Neural progenitor cell (in vitro differentiated cells): ENCODE measurements around the gene CNTRL. TPM values are rescaled to one million over a fixed set of nuclear protein-coding genes. Genes with fewer than 3 reads are reported as not detected.
"Not testable (repeated sequence)": the region's sequence is repeated elsewhere in the genome, so short reads cannot be mapped to it uniquely, and the experiment has no call there.

Source experiments
- DNase-seq: peaks from one replicate; pipeline ENCODE4 v3.0.0-alpha.2; 2016; ENCODE audit warnings: low spot score
- H2AFZ ChIP-seq: fragments of 200-600 bp; sonication (generic); replicated peaks from 2 replicates; pipeline ENCODE4 v1.6.1; 2016; ENCODE audit warnings: antibody characterized with exemption
- H3F3A ChIP-seq: fragments of 200-600 bp; sonication (generic); 2 replicates; pipeline ENCODE4 v1.6.1; 2016; ENCODE audit warnings: antibody characterized with exemption, low read depth
- H3K27ac ChIP-seq: fragments of 200-600 bp; sonication (generic); 2 replicates; pipeline ENCODE4 v1.5.1; 2016; ENCODE audit warnings: mild to moderate bottlenecking
- H3K27me3 ChIP-seq: fragments of 200-600 bp; sonication (generic); 2 replicates; pipeline ENCODE4 v1.6.1; 2016; ENCODE audit warnings: mild to moderate bottlenecking, moderate library complexity
- H3K36me3 ChIP-seq: fragments of 200-600 bp; sonication (generic); 2 replicates; pipeline ENCODE4 v1.5.1; 2016
- H3K4me1 ChIP-seq: fragments of 200-600 bp; sonication (generic); 2 replicates; pipeline ENCODE4 v1.6.1; 2016; ENCODE audit warnings: mixed run types
- H3K4me2 ChIP-seq: fragments of 200-600 bp; sonication (generic); 2 replicates; pipeline ENCODE4 v1.6.1; 2016
- H3K4me3 ChIP-seq: fragments of 200-600 bp; sonication (generic); 2 replicates; pipeline ENCODE4 v1.5.1; 2016
- H3K79me2 ChIP-seq: fragments of 200-600 bp; sonication (generic); 2 replicates; pipeline ENCODE4 v1.6.1; 2016; ENCODE audit warnings: low read depth
- H3K9ac ChIP-seq: fragments of 200-600 bp; sonication (generic); 2 replicates; pipeline ENCODE4 v1.6.1; 2016
- H3K9me3 ChIP-seq: fragments of 200-600 bp; sonication (generic); 2 replicates; pipeline ENCODE4 v1.5.1; 2016; ENCODE audit warnings: low read depth
- H4K20me1 ChIP-seq: fragments of 200-600 bp; sonication (generic); 2 replicates; pipeline ENCODE4 v1.6.1; 2016; ENCODE audit warnings: low read depth
- H3K27ac Mint-ChIP-seq: 3 replicates; pipeline ENCODE4 v1.8.0; 2021; ENCODE audit warnings: mixed read lengths
- H3K27me3 Mint-ChIP-seq: 2 replicates; pipeline ENCODE4 v1.8.0; 2022; ENCODE audit warnings: low read depth, mild to moderate bottlenecking, inconsistent platforms, moderate library complexity, mixed read lengths; ENCODE audit not compliant: insufficient read depth
- H3K36me3 Mint-ChIP-seq: 3 replicates; pipeline ENCODE4 v1.8.0; 2021; ENCODE audit warnings: mixed read lengths
- H3K4me1 Mint-ChIP-seq: 3 replicates; pipeline ENCODE4 v1.8.0; 2021; ENCODE audit warnings: mixed read lengths
- H3K4me3 Mint-ChIP-seq: 3 replicates; pipeline ENCODE4 v1.8.0; 2021; ENCODE audit warnings: mild to moderate bottlenecking, moderate library complexity, mixed read lengths
- H3K9me3 Mint-ChIP-seq: 3 replicates; pipeline ENCODE4 v1.8.0; 2020; ENCODE audit warnings: mixed read lengths
- CTCF ChIP-seq: fragments of 200-600 bp; sonication (generic); IDR thresholded peaks from 2 replicates; pipeline ENCODE4 v1.5.1; 2017; ENCODE audit warnings: antibody characterized with exemption, mild to moderate bottlenecking
- EZH2 ChIP-seq: fragments of 200-600 bp; sonication (generic); IDR thresholded peaks from 2 replicates; pipeline ENCODE4 v1.6.1; 2017; ENCODE audit warnings: antibody characterized with exemption, mild to moderate bottlenecking, moderate library complexity
- EZH2phosphoT487 ChIP-seq: fragments of 200-600 bp; sonication (generic); IDR thresholded peaks from 2 replicates; pipeline ENCODE4 v1.6.1; 2017; ENCODE audit warnings: antibody characterized with exemption
- total RNA-seq: library from RNA; depleted of rRNA; stranded (reverse); fragments of >200 nt; gene quantifications from 2 replicates; pipeline ENCODE4 v1.2.3, GENCODE V29; 2015; ENCODE audit warnings: low replicate concordance

The CNTRL gene
- total RNA-seq, 1 donor from 2014 or later, result 45.4 TPM

DNA sequence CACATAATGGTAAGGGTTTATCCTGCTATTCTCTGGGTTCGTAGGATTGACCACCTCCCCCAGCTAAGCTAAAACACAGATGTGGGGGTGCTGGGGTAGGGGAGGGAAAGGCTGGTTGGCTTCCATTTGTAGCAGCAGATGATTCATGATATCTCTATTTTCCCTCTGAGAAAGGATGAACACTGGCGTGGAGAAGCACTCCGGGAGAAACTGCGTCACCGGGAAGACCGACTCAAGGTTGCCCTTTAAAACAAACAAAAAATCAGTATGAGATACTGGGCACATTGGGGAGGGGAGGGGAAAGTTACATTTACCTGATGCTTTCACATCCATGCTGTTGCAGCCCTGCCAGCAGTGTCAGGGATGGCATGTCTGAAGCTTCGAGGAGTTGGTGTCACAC, 98.7 kb downstream of the CNTRL start:
- Histone ChIP-seq H3K4me3 (no peak overlapping the region), H3K9ac (no peak overlapping the region), H2AFZ (no peak overlapping the region), H3K4me1 (no peaks in the 10 kb centered on the region), H3K27ac (no peak overlapping the region), H4K20me1 (no peaks in the 10 kb centered on the region), H3K79me2 (no peaks in the 10 kb centered on the region), H3K36me3 (peaks cover 4% of the 10 kb centered on the region), H3K9me3 (no peaks in the 10 kb centered on the region), H3K4me2 (no peak overlapping the region), H3K27me3 (no peaks in the 10 kb centered on the region), H3F3A (no peaks in the 10 kb centered on the region)
- H3K27ac Mint-ChIP-seq, result no peak overlapping the region
- no peak for DNase-seq
- peaks cover 30% of the 10 kb centered on the region for H3K36me3 Mint-ChIP-seq
- no peak overlapping the region for H3K4me3 Mint-ChIP-seq
- TF ChIP-seq EZH2 (no peak), CTCF (no peak), EZH2phosphoT487 (no peak)
- H3K9me3 Mint-ChIP-seq, result no peaks in the 10 kb centered on the region
- peaks cover 2% of the 10 kb centered on the region for H3K27me3 Mint-ChIP-seq
- H3K4me1 Mint-ChIP-seq, result no peaks in the 10 kb centered on the region

DNA sequence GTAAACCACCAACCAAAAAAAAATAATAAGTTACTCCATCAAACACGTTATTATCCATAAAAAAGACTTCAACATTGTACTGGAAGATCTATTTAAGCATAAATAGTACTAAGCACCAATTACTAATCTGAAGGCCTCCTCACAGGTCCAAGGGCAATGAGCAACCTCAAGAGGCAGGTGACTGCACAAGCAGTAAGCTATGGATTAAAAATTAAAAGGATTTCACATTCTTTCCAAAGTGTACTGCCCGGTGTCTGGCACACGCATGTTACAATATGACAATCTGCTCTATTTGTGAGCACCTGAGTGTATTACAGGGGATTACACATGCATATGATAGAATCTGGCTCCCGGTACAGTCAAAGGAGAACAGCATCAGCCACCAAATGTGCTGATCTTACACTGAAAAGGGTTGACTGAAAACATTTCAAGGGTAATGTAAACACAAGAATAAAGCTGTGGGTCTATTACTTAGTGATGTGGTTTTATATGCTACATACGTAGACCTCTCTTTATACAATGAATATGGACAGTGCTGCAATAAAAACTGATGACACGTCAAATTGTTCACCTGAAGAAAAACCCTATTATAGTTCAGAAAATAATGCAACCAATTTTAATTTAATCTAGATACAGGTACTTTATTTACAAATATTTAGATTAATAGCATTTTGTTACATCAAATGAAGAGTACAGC, 104.1 kb downstream of the CNTRL start:
- Mint-ChIP-seq H3K4me3 (no peak overlapping the region), H3K27me3 (no peaks in the 10 kb centered on the region), H3K4me1 (peaks cover 16% of the 10 kb centered on the region), H3K36me3 (peaks cover 27% of the 10 kb centered on the region), H3K9me3 (no peaks in the 10 kb centered on the region), H3K27ac (no peak overlapping the region)
- Histone ChIP-seq H3K4me1 (peaks cover 15% of the 10 kb centered on the region), H2AFZ (no peak overlapping the region), H3K27ac (no peak overlapping the region), H3K36me3 (no peaks in the 10 kb centered on the region), H3K4me3 (no peak overlapping the region), H3K4me2 (no peak overlapping the region), H3K9ac (no peak overlapping the region), H3F3A (peaks cover 9% of the 10 kb centered on the region), H3K27me3 (no peaks in the 10 kb centered on the region), H3K79me2 (no peaks in the 10 kb centered on the region), H4K20me1 (peaks cover 12% of the 10 kb centered on the region), H3K9me3 (no peaks in the 10 kb centered on the region)
- TF ChIP-seq EZH2 (no peak), EZH2phosphoT487 (no peak)
- no peak for DNase-seq

DNA sequence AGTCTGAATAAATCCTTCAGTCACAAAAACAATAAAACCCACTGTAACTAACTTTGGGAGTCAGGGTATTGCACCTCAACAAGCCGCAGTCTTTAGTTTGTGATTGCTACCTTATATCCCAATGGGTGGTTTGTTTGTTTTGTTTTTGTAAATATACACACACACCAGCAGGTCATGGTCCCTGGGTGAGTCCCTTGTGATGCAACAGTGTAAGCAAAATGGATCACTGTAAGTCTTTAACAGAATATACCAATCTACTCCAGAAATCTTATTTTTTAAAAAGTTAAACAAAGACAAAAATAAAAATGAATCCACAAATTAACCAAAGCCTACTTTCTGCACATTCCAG, 104.6 kb downstream of the CNTRL start:
- H3K4me2 ChIP-seq, H3K79me2 ChIP-seq, H2AFZ ChIP-seq, H3K27me3 ChIP-seq, H3F3A ChIP-seq, H3K27me3 Mint-ChIP-seq, H3K27ac ChIP-seq, H3K27ac Mint-ChIP-seq, H3K4me3 ChIP-seq, H3K4me3 Mint-ChIP-seq, H3K9me3 Mint-ChIP-seq, H3K9me3 ChIP-seq, H3K36me3 ChIP-seq, H3K9ac ChIP-seq, DNase-seq: not testable (repeated sequence)
- peaks cover 16% of the 10 kb centered on the region for H3K4me1 Mint-ChIP-seq
- Histone ChIP-seq H3K4me1 (peaks cover 15% of the 10 kb centered on the region), H4K20me1 (peaks cover 16% of the 10 kb centered on the region)
- H3K36me3 Mint-ChIP-seq, result peaks cover 25% of the 10 kb centered on the region

GRCh38 chr9:121179930-121180681, 105.4 kb downstream of the CNTRL start:
- H3K27ac Mint-ChIP-seq, result no peak overlapping the region

More at GRCh38 chr9:121179930-121180681, 105.4 kb downstream of the CNTRL start:
- no peak for DNase-seq
- Histone ChIP-seq H4K20me1 (peaks cover 19% of the 10 kb centered on the region), H3K27me3 (no peaks in the 10 kb centered on the region), H3K4me2 (no peak overlapping the region), H2AFZ (no peak overlapping the region), H3F3A (peaks cover 9% of the 10 kb centered on the region), H3K9me3 (no peaks in the 10 kb centered on the region), H3K4me3 (no peak overlapping the region), H3K36me3 (no peaks in the 10 kb centered on the region), H3K79me2 (no peaks in the 10 kb centered on the region), H3K4me1 (peaks cover 15% of the 10 kb centered on the region), H3K9ac (no peak overlapping the region), H3K27ac (peak overlapping the region; percentile 4)
- H3K36me3 Mint-ChIP-seq, result peaks cover 24% of the 10 kb centered on the region
- no peak for TF ChIP-seq EZH2phosphoT487
- no peak for TF ChIP-seq CTCF
- no peak for TF ChIP-seq EZH2
- no peaks in the 10 kb centered on the region for H3K9me3 Mint-ChIP-seq
- H3K4me1 Mint-ChIP-seq, result peaks cover 16% of the 10 kb centered on the region
- H3K27me3 Mint-ChIP-seq, result no peaks in the 10 kb centered on the region
- no peak overlapping the region for H3K4me3 Mint-ChIP-seq
